ENCODE measurements around the gene MRGPRF. TPM values are rescaled to one million over a fixed set of nuclear protein-coding genes. Genes with fewer than 3 reads are reported as not detected.
A peak's percentile ranks its signal among the peaks of the same experiment; 100 is the strongest.

Gene MRGPRF
- polyA plus RNA-seq, 4 donors, result 0.81 to 16.9 (median 2.1) TPM

- FAIRE-seq, result no peak
- H3K9me3 ChIP-seq (ENCODE audit: control insufficient read depth in 2 of 2, insufficient read depth in 1 of 2, low read depth in 1 of 2, low read length in 1 of 2), result no peaks in the 10 kb centered on the region
- no peaks in the 10 kb centered on the region for H3K36me3 ChIP-seq (ENCODE audit: control insufficient read depth in 3 of 3, insufficient read depth in 2 of 3, low read depth in 1 of 3, low read length in 3 of 3)
- DNase-seq, result peak; percentile 71 to 74
- peaks cover 0 to 11% (median 0%) of the 10 kb centered on the region in 3 donors for H3K4me1 ChIP-seq (ENCODE audit: control insufficient read depth in 3 of 3, insufficient read depth in 2 of 3, low read depth in 1 of 3, low read length in 2 of 3)
- no peak overlapping the region for H3K27ac ChIP-seq (ENCODE audit: low read depth in 1 of 3, low read length in 2 of 3)
- no peak overlapping the region for H3K4me3 ChIP-seq (ENCODE audit: low read depth in 1 of 3, low read length in 3 of 3)
- no peaks in the 10 kb centered on the region for H3K27me3 ChIP-seq (ENCODE audit: control insufficient read depth in 3 of 3, insufficient read depth in 3 of 3, low read length in 3 of 3)
- 15 to 28% (median 20%) methylated on average over 12 to 15 of the region's 15 CpGs for WGBS, 3 donors
Observed at GRCh38 chr11:69044111-69045013, 31.3 kb upstream of the MRGPRF start.

- DNase-seq, result no peak
- Histone ChIP-seq H3K27ac (ENCODE audit: low read depth in 1 of 3, low read length in 2 of 3) (no peak overlapping the region), H3K9me3 (ENCODE audit: control insufficient read depth in 2 of 2, insufficient read depth in 1 of 2, low read depth in 1 of 2, low read length in 1 of 2) (no peaks in the 10 kb centered on the region), H3K36me3 (ENCODE audit: control insufficient read depth in 3 of 3, insufficient read depth in 2 of 3, low read depth in 1 of 3, low read length in 3 of 3) (no peaks in the 10 kb centered on the region), H3K4me3 (ENCODE audit: low read depth in 1 of 3, low read length in 3 of 3) (no peak overlapping the region), H3K27me3 (ENCODE audit: control insufficient read depth in 3 of 3, insufficient read depth in 3 of 3, low read length in 3 of 3) (no peaks in the 10 kb centered on the region), H3K4me1 (ENCODE audit: control insufficient read depth in 3 of 3, insufficient read depth in 2 of 3, low read depth in 1 of 3, low read length in 2 of 3) (peaks cover 0 to 3% (median 0%) of the 10 kb centered on the region in 3 donors)
- FAIRE-seq, result no peak
- WGBS, 3 donors, result 76 to 79% (median 78%) methylated on average over 2 of the region's 2 CpGs
Observed at GRCh38 chr11:69041516-69041915, 28.5 kb upstream of the MRGPRF start.

- H3K27ac ChIP-seq (ENCODE audit: low read depth in 1 of 3, low read length in 2 of 3), result no peak overlapping the region
- H3K36me3 ChIP-seq (ENCODE audit: control insufficient read depth in 3 of 3, insufficient read depth in 2 of 3, low read depth in 1 of 3, low read length in 3 of 3), result no peaks in the 10 kb centered on the region
- H3K4me1 ChIP-seq (ENCODE audit: control insufficient read depth in 3 of 3, insufficient read depth in 2 of 3, low read depth in 1 of 3, low read length in 2 of 3), result peaks cover 0 to 3% (median 0%) of the 10 kb centered on the region in 3 donors
- no peaks in the 10 kb centered on the region for H3K27me3 ChIP-seq (ENCODE audit: control insufficient read depth in 3 of 3, insufficient read depth in 3 of 3, low read length in 3 of 3)
- H3K4me3 ChIP-seq (ENCODE audit: low read depth in 1 of 3, low read length in 3 of 3), result no peak overlapping the region
- 76 to 80% (median 78%) methylated on average over 4 of the region's 4 CpGs for WGBS, 3 donors
- DNase-seq, result no peak
- no peak for FAIRE-seq
- H3K9me3 ChIP-seq (ENCODE audit: control insufficient read depth in 2 of 2, insufficient read depth in 1 of 2, low read depth in 1 of 2, low read length in 1 of 2), result no peaks in the 10 kb centered on the region
Observed at GRCh38 chr11:69040581-69041260, 27.7 kb upstream of the MRGPRF start.

- FAIRE-seq (no peak), DNase-seq (no peak)
- Histone ChIP-seq H3K36me3 (ENCODE audit: control insufficient read depth in 3 of 3, insufficient read depth in 2 of 3, low read depth in 1 of 3, low read length in 3 of 3) (no peaks in the 10 kb centered on the region), H3K27ac (ENCODE audit: low read depth in 1 of 3, low read length in 2 of 3) (no peak overlapping the region), H3K9me3 (ENCODE audit: control insufficient read depth in 2 of 2, insufficient read depth in 1 of 2, low read depth in 1 of 2, low read length in 1 of 2) (no peaks in the 10 kb centered on the region), H3K27me3 (ENCODE audit: control insufficient read depth in 3 of 3, insufficient read depth in 3 of 3, low read length in 3 of 3) (no peaks in the 10 kb centered on the region), H3K4me3 (ENCODE audit: low read depth in 1 of 3, low read length in 3 of 3) (no peak overlapping the region), H3K4me1 (ENCODE audit: control insufficient read depth in 3 of 3, insufficient read depth in 2 of 3, low read depth in 1 of 3, low read length in 2 of 3) (peaks cover 0 to 3% (median 0%) of the 10 kb centered on the region in 3 donors)
- WGBS, 3 donors, result 74 to 88% (median 78%) methylated on average over 6 of the region's 6 CpGs
Observed at GRCh38 chr11:69040051-69040450, 27.0 kb upstream of the MRGPRF start.

GRCh38 chr11:69039501-69039900 lies 26.5 kb upstream of the MRGPRF start:
- H3K27ac ChIP-seq (ENCODE audit: low read depth in 1 of 3, low read length in 2 of 3), result no peak overlapping the region
- H3K4me1 ChIP-seq (ENCODE audit: control insufficient read depth in 3 of 3, insufficient read depth in 2 of 3, low read depth in 1 of 3, low read length in 2 of 3), result peaks cover 0 to 3% (median 0%) of the 10 kb centered on the region in 3 donors
- H3K9me3 ChIP-seq (ENCODE audit: control insufficient read depth in 2 of 2, insufficient read depth in 1 of 2, low read depth in 1 of 2, low read length in 1 of 2), result no peaks in the 10 kb centered on the region
- FAIRE-seq (no peak), DNase-seq (no peak)
- no peaks in the 10 kb centered on the region for H3K36me3 ChIP-seq (ENCODE audit: control insufficient read depth in 3 of 3, insufficient read depth in 2 of 3, low read depth in 1 of 3, low read length in 3 of 3)
- H3K4me3 ChIP-seq (ENCODE audit: low read depth in 1 of 3, low read length in 3 of 3), result no peak overlapping the region
- H3K27me3 ChIP-seq (ENCODE audit: control insufficient read depth in 3 of 3, insufficient read depth in 3 of 3, low read length in 3 of 3), result no peaks in the 10 kb centered on the region
- 68 to 81% (median 79%) methylated on average over 1 of the region's 1 CpG for WGBS, 3 donors

GRCh38 chr11:69037544-69037943 lies 24.5 kb upstream of the MRGPRF start:
- no peaks in the 10 kb centered on the region for H3K36me3 ChIP-seq (ENCODE audit: control insufficient read depth in 3 of 3, insufficient read depth in 2 of 3, low read depth in 1 of 3, low read length in 3 of 3)
- no peak for FAIRE-seq
- DNase-seq, result no peak
- no peaks in the 10 kb centered on the region for H3K27me3 ChIP-seq (ENCODE audit: control insufficient read depth in 3 of 3, insufficient read depth in 3 of 3, low read length in 3 of 3)
- 78 to 80% (median 80%) methylated on average over 8 of the region's 8 CpGs for WGBS, 3 donors
- H3K27ac ChIP-seq (ENCODE audit: low read depth in 1 of 3, low read length in 2 of 3), result no peak overlapping the region
- H3K4me1 ChIP-seq (ENCODE audit: control insufficient read depth in 3 of 3, insufficient read depth in 2 of 3, low read depth in 1 of 3, low read length in 2 of 3), result peaks cover 0 to 3% (median 0%) of the 10 kb centered on the region in 3 donors
- no peaks in the 10 kb centered on the region for H3K9me3 ChIP-seq (ENCODE audit: control insufficient read depth in 2 of 2, insufficient read depth in 1 of 2, low read depth in 1 of 2, low read length in 1 of 2)
- H3K4me3 ChIP-seq (ENCODE audit: low read depth in 1 of 3, low read length in 3 of 3), result no peak overlapping the region

- Histone ChIP-seq H3K27ac (ENCODE audit: low read depth in 1 of 3, low read length in 2 of 3) (no peak overlapping the region), H3K27me3 (ENCODE audit: control insufficient read depth in 3 of 3, insufficient read depth in 3 of 3, low read length in 3 of 3) (no peaks in the 10 kb centered on the region), H3K9me3 (ENCODE audit: control insufficient read depth in 2 of 2, insufficient read depth in 1 of 2, low read depth in 1 of 2, low read length in 1 of 2) (no peaks in the 10 kb centered on the region), H3K4me1 (ENCODE audit: control insufficient read depth in 3 of 3, insufficient read depth in 2 of 3, low read depth in 1 of 3, low read length in 2 of 3) (peaks cover 0 to 3% (median 0%) of the 10 kb centered on the region in 3 donors), H3K36me3 (ENCODE audit: control insufficient read depth in 3 of 3, insufficient read depth in 2 of 3, low read depth in 1 of 3, low read length in 3 of 3) (no peaks in the 10 kb centered on the region), H3K4me3 (ENCODE audit: low read depth in 1 of 3, low read length in 3 of 3) (no peak overlapping the region)
- WGBS, 3 donors, result 81 to 88% (median 87%) methylated on average over 18 of the region's 18 CpGs
- no peak for DNase-seq
- FAIRE-seq, result no peak
Observed at GRCh38 chr11:69037074-69037473, 24.0 kb upstream of the MRGPRF start.

GRCh38 chr11:69035946-69036340 lies 22.9 kb upstream of the MRGPRF start:
- peak overlapping the region in 1 of 3 donors; percentile 33 for H3K27ac ChIP-seq (ENCODE audit: low read depth in 1 of 3, low read length in 2 of 3)
- no peak overlapping the region for H3K4me3 ChIP-seq (ENCODE audit: low read depth in 1 of 3, low read length in 3 of 3)
- no peaks in the 10 kb centered on the region for H3K36me3 ChIP-seq (ENCODE audit: control insufficient read depth in 3 of 3, insufficient read depth in 2 of 3, low read depth in 1 of 3, low read length in 3 of 3)
- no peak for FAIRE-seq
- 65 to 84% (median 82%) methylated on average over 11 of the region's 11 CpGs for WGBS, 3 donors
- no peaks in the 10 kb centered on the region for H3K9me3 ChIP-seq (ENCODE audit: control insufficient read depth in 2 of 2, insufficient read depth in 1 of 2, low read depth in 1 of 2, low read length in 1 of 2)
- H3K4me1 ChIP-seq (ENCODE audit: control insufficient read depth in 3 of 3, insufficient read depth in 2 of 3, low read depth in 1 of 3, low read length in 2 of 3), result peaks cover 0 to 1% (median 0%) of the 10 kb centered on the region in 3 donors
- H3K27me3 ChIP-seq (ENCODE audit: control insufficient read depth in 3 of 3, insufficient read depth in 3 of 3, low read length in 3 of 3), result no peaks in the 10 kb centered on the region
- DNase-seq, result no peak
